ENCODE data around the gene TMEM161A.

Gene TMEM161A

GRCh38 chr19:19167612-19168011 is 29.3 kb upstream of the TMEM161A start:
- in situ Hi-C loops (cut with MboI; ENCODE audit: low sequenced_read_pairs, unreplicated experiment), result no loop called here
- no peak for TF ChIP-seq CTCF (IDR thresholded peaks at IDR 0.05; ENCODE audit: borderline replicate concordance, control extremely low read depth, extremely low read depth, insufficient read depth, missing control alignments)
- DNase-seq (ENCODE audit: low spot score), result no peak

DNA sequence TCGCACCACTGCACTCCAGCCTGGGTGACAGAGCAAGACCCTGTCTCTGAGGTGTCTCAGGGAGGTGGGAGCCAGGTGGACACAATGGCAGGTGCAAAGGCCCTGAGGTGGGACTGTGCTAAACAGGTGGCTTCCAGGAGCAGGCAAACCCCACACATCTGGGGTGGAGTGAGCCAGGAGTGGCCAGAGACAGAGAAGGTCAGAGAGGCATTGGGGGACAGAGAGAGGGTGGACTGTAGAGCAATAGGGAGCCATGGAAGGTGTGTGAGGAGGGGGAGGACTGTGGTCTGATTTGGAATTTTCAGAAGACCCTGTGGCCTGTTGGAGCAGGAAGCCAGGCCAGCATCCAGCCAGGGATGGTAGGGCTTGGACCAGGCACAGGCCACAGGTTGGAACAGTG is 27.1 kb upstream of the TMEM161A start:
- in situ Hi-C loops (cut with MboI; ENCODE audit: low sequenced_read_pairs, unreplicated experiment), result no loop called here
- DNase-seq (ENCODE audit: low spot score), result no peak
- no peak for TF ChIP-seq CTCF (IDR thresholded peaks at IDR 0.05; ENCODE audit: borderline replicate concordance, control extremely low read depth, extremely low read depth, insufficient read depth, missing control alignments)

DNA sequence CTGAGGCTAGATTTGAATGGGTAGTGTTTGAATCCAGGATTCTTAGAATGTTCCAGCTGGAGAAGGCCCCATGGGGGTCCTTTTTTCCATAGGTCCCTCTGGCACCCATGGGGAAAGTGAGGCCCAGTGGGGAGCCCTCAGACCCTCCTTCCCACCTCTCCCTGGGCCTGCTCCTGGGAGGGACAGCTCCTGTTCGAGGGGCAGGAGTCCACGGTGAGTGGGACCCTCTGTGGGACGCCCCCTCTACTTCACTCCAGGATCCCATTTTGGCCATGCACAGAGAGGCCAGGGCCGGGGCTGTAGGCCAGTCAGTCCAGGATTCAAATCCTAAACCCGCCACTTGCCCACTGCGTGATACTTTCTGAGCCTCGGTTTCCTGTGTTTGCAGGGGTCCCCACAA is 24.2 kb upstream of the TMEM161A start:
- DNase-seq (ENCODE audit: low spot score), result no peak
- in situ Hi-C loops (cut with MboI; ENCODE audit: low sequenced_read_pairs, unreplicated experiment), result no loop called here
- no peak for TF ChIP-seq CTCF (IDR thresholded peaks at IDR 0.05; ENCODE audit: borderline replicate concordance, control extremely low read depth, extremely low read depth, insufficient read depth, missing control alignments)

- TF ChIP-seq CTCF (IDR thresholded peaks at IDR 0.05; ENCODE audit: borderline replicate concordance, control extremely low read depth, extremely low read depth, insufficient read depth, missing control alignments), result no peak
- in situ Hi-C loops (cut with MboI; ENCODE audit: low sequenced_read_pairs, unreplicated experiment), result no loop called here
- DNase-seq (ENCODE audit: low spot score), result peak; percentile 79
Measured at GRCh38 chr19:19160461-19161035, 22.3 kb upstream of the TMEM161A start.

- in situ Hi-C loops (cut with MboI; ENCODE audit: low sequenced_read_pairs, unreplicated experiment), result no loop called here
- DNase-seq (ENCODE audit: low spot score), result no peak
- no peak for TF ChIP-seq CTCF (IDR thresholded peaks at IDR 0.05; ENCODE audit: borderline replicate concordance, control extremely low read depth, extremely low read depth, insufficient read depth, missing control alignments)
Measured at GRCh38 chr19:19159534-19159933, 21.3 kb upstream of the TMEM161A start.

GRCh38 chr19:19157808-19158207 is 19.5 kb upstream of the TMEM161A start:
- in situ Hi-C loops (cut with MboI; ENCODE audit: low sequenced_read_pairs, unreplicated experiment), result no loop called here

More at GRCh38 chr19:19157808-19158207, 19.5 kb upstream of the TMEM161A start:
- no peak for DNase-seq (ENCODE audit: low spot score)
- TF ChIP-seq CTCF (IDR thresholded peaks at IDR 0.05; ENCODE audit: borderline replicate concordance, control extremely low read depth, extremely low read depth, insufficient read depth, missing control alignments), result no peak
